GM12801 (cell line): ENCODE results near the gene FAM216A.

Source experiments
- CTCF ChIP-seq: IDR thresholded peaks from one replicate; pipeline ENCODE4 v1.5.1; 2011; ENCODE audit warnings: control low read depth; ENCODE audit not compliant: insufficient read length; ENCODE audit errors: extremely low read depth

FAM216A gene

DNA sequence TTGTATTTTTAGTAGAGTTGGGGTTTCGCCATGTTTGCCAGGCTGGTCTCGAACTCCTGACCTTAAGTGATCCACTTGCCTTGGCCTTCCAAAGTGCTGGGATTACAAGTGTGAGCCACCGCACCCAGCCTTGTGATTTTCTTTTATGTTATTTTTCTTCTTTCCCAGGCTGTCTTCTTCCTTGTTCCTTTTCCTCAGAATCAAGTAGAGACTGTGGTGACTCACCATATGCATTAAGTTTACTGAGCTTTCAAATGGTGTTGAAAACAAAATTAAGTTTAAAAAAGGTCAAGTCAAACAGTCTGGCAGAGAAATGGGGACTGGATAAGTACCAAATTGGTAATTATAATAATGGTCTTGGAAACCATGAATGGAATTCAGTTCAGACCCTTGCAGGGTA lies 24.2 kb upstream of the FAM216A start:
- TF ChIP-seq CTCF: no peak

GRCh38 chr12:110449799-110450497 lies 18.7 kb upstream of the FAM216A start, which contains the start of gene ARPC3:
TSS of gene ARPC3 (minus strand) at chr12:110450337. CDS start at chr12:110450260, 77 bp downstream.
- no peak for TF ChIP-seq CTCF

DNA sequence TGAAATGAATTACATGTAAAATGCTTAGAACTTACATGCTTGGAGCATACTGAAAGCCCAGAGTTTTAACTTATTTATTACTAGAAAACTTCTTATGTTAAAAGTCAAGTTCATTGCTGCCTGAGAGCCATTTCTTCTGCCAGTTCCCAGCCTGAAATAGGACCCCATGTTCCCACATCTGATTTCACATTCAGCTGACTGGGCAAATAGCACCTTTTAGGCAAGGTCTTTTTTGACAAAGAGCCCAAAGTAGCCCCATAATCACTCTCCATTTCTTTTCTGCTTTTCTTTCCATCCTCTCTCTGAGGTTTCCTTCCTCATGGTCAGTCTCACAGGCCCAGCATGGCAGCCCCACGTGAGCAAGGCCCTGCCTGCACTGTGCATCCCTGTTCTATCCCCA lies 17.4 kb upstream of the FAM216A start:
- no peak for TF ChIP-seq CTCF

DNA sequence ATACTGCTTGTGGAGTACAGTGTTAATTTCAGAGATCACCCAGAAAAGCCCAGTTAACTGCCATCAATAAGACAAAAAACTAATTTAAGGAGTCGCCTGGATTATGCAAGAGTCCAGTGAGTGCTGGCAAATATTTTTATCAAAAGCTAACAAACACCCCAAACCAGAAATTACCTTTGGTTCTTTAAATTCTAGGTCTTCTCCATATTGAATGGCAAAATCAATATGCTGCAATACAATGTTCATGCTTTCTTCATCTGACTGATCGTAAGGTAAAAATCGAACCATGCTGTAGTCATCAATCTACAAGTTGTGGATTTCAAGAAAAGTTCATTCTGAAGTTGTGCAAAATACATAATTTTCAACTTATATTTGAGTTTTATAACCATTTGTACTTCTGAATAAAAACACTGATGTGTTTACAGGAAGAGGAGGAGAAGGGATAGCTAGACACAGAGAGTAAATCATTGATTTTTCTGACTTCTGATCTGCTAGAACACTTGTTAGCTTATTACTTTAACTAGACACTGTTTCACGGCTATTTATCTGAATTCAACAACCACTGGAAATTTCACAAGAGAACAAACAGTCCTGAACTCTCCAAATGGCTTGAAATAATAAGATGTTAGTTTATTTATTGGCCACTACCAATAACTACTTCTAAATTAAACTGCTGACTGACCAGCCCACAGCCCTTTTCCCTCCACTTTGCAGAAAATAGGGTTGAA lies 14.9 kb upstream of the FAM216A start:
- TF ChIP-seq CTCF: no peak

DNA sequence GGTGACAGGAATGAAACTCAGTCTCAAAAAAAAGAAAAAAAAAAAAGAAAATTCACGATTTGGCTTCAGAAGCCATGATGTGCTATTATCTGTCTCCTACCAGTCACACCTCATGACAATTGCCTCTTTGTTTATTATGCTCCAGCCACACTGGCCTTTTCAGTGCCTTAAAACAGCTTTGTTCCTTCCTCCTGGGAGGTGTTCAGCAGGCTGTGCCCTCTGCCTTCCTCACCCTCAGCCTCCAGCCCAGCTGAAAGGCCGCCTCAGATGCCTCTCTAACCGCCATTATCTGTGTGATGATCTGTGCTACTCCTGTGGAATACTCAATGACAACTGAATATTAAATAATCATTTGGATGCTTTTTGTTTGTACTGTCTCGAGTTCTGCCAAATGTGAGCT lies 9.9 kb upstream of the FAM216A start:
- no peak for TF ChIP-seq CTCF

DNA sequence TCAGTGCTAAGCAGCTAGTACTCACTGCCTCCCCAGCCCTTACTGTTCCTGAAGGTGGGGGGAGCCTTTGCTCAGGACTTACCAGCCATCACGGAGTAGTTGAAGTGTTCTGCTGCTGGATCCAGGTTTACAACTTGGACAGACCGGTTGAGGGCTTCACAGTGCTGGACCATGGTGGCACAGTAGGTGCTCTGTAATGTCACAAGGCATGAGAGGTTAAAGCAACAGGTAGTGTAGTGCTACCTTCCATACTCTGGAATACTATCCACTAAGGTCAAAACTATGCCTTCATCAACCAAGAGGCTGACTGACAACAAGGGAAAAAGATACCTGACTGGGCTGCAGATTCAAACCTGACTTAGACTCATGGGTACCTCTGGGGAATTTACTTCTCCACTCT lies 3.6 kb upstream of the FAM216A start:
- no peak for TF ChIP-seq CTCF

- no peak for TF ChIP-seq CTCF
Observed at GRCh38 chr12:110466791-110467190, 1.9 kb upstream of the FAM216A start.
